NAMALWA (cell line): Measurements from ENCODE around the gene RNF224.
"Not testable (repeated sequence)": the region's sequence is repeated elsewhere in the genome, so short reads cannot be mapped to it uniquely, and the experiment has no call there.

Source experiments
- DNase-seq: peaks from one replicate; pipeline ENCODE4 v3.0.0-alpha.2; 2015; ENCODE audit warnings: low spot score

Gene RNF224

GRCh38 chr9:137228506-137228967 lies 1.2 kb downstream of the RNF224 start:
- no peak for DNase-seq

GRCh38 chr9:137228968-137229896 lies 1.9 kb downstream of the RNF224 start:
- DNase-seq = no peak

- no peak for DNase-seq
Observed at GRCh38 chr9:137229903-137230704, 2.8 kb downstream of the RNF224 start.

- DNase-seq = no peak
Observed at GRCh38 chr9:137230705-137231371, 3.5 kb downstream of the RNF224 start, which contains the start of gene SLC34A3. TSS of gene SLC34A3 (plus strand) at chr9:137230901. CDS start at chr9:137231703, 802 bp downstream.

- no peak for DNase-seq
Observed at GRCh38 chr9:137231372-137232039, 4.2 kb downstream of the RNF224 start.

- DNase-seq = no peak
Observed at GRCh38 chr9:137232101-137232500, 4.8 kb downstream of the RNF224 start.

GRCh38 chr9:137232510-137232909 lies 5.2 kb downstream of the RNF224 start:
- DNase-seq = no peak

- no peak for DNase-seq
Observed at GRCh38 chr9:137233143-137233980, 6.1 kb downstream of the RNF224 start.

GRCh38 chr9:137234055-137234697 lies 6.9 kb downstream of the RNF224 start:
- no peak for DNase-seq

GRCh38 chr9:137234758-137235423 lies 7.6 kb downstream of the RNF224 start:
- peak; percentile 61 for DNase-seq

GRCh38 chr9:137235424-137236237 lies 8.3 kb downstream of the RNF224 start:
- peak; percentile 68 for DNase-seq

GRCh38 chr9:137236238-137236935 lies 9.1 kb downstream of the RNF224 start:
- DNase-seq = peak; percentile 90

GRCh38 chr9:137236936-137237421 lies 9.7 kb downstream of the RNF224 start:
- DNase-seq = no peak

- DNase-seq = peak; percentile 57
Observed at GRCh38 chr9:137237759-137238726, 10.7 kb downstream of the RNF224 start.

- DNase-seq = not testable (repeated sequence)
Observed at GRCh38 chr9:137239541-137240200, 12.4 kb downstream of the RNF224 start.

GRCh38 chr9:137240318-137240840 lies 13.1 kb downstream of the RNF224 start:
- DNase-seq = peak; percentile 81
